RWPE2 (cell line): Measurements from ENCODE around the gene IGFL1.
"Not testable (repeated sequence)": the region's sequence is repeated elsewhere in the genome, so short reads cannot be mapped to it uniquely, and the experiment has no call there.

ENCODE experiments used
- ATAC-seq: fragments of 200-7000 bp; cut with Tn5 transposase; 3 replicates; pipeline ENCODE4 v1.9.1; 2021; ENCODE audit warnings: low read depth
- DNase-seq: peaks from one replicate; pipeline ENCODE4 v3.0.0-alpha.2; 2020; ENCODE audit warnings: low spot score
- H3K27ac ChIP-seq: fragments of 450-650 bp; 2 replicates; pipeline ENCODE4 v1.5.1; 2017; ENCODE audit warnings: mild to moderate bottlenecking; ENCODE audit not compliant: poor library complexity, severe bottlenecking
- H3K27me3 ChIP-seq: fragments of 250-450 bp; sonication (Bioruptor Pico); 2 replicates; pipeline ENCODE4 v1.5.1; 2021; ENCODE audit warnings: mild to moderate bottlenecking, moderate library complexity; ENCODE audit not compliant: insufficient read depth, poor library complexity, severe bottlenecking
- H3K36me3 ChIP-seq: fragments of 250-450 bp; sonication (Bioruptor Pico); 2 replicates; pipeline ENCODE4 v1.5.1; 2020; ENCODE audit warnings: low read depth, mild to moderate bottlenecking, moderate library complexity
- H3K4me1 ChIP-seq: fragments of 250-450 bp; sonication (Bioruptor Pico); 2 replicates; pipeline ENCODE4 v1.5.1; 2021; ENCODE audit warnings: mild to moderate bottlenecking, moderate library complexity; ENCODE audit not compliant: insufficient read depth, poor library complexity, severe bottlenecking
- H3K4me3 ChIP-seq: fragments of 250-450 bp; sonication (Bioruptor Pico); 2 replicates; pipeline ENCODE4 v1.5.1; 2021; ENCODE audit warnings: mild to moderate bottlenecking, moderate library complexity; ENCODE audit not compliant: severe bottlenecking
- H3K9me3 ChIP-seq: fragments of 250-450 bp; sonication (Bioruptor Pico); 2 replicates; pipeline ENCODE4 v1.5.1; 2021; ENCODE audit warnings: mild to moderate bottlenecking, moderate library complexity; ENCODE audit not compliant: severe bottlenecking
- TF ChIP-seq, protein P1 (sequence below): fragments of 450-650 bp; IDR thresholded peaks from one replicate; pipeline ENCODE4 v1.5.1; 2017; ENCODE audit warnings: mild to moderate bottlenecking, moderate library complexity; ENCODE audit not compliant: poor library complexity, severe bottlenecking

IGFL1 gene

DNA sequence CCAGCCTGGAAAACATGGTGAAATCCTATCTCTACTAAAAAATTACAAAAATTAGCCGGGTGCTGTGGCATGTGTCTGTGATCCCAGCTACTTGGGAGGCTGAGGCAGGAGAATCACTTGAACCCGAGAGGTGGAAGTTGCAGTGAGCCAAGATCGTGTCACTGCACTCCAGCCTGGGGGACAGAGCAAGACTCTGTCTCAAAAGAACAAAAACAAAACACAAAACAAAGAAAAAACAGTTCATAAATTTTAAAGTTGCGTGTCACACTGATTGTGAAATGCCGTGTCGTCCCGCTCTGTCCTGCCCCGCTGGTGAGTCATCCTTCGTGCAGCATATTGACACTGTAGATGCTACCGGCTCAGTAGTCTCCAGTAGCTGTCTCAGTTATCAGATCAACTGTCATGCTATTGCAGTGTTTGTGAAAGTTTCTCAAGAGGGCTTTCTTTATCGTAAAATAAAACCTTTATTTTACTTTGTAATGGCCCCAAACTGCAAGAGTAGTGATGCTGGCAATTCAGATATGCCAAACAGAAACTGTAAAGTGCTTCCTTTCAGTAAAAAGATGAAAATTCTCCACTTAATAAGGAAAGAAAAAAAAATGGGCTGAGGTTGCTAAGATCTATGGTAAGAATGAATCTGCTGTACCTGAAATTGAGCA lies 36.4 kb upstream of the IGFL1 start:
- Histone ChIP-seq H3K9me3 (no peaks in the 10 kb centered on the region), H3K27ac (peak overlapping the region; percentile 55), H3K4me3 (no peak overlapping the region), H3K36me3 (no peaks in the 10 kb centered on the region), H3K4me1 (peaks cover 28% of the 10 kb centered on the region), H3K27me3 (no peaks in the 10 kb centered on the region)
- ATAC-seq (peak; percentile 85), DNase-seq (peak; percentile 88)
- TF ChIP-seq, protein P1, sequence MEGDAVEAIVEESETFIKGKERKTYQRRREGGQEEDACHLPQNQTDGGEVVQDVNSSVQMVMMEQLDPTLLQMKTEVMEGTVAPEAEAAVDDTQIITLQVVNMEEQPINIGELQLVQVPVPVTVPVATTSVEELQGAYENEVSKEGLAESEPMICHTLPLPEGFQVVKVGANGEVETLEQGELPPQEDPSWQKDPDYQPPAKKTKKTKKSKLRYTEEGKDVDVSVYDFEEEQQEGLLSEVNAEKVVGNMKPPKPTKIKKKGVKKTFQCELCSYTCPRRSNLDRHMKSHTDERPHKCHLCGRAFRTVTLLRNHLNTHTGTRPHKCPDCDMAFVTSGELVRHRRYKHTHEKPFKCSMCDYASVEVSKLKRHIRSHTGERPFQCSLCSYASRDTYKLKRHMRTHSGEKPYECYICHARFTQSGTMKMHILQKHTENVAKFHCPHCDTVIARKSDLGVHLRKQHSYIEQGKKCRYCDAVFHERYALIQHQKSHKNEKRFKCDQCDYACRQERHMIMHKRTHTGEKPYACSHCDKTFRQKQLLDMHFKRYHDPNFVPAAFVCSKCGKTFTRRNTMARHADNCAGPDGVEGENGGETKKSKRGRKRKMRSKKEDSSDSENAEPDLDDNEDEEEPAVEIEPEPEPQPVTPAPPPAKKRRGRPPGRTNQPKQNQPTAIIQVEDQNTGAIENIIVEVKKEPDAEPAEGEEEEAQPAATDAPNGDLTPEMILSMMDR = no peak

DNA sequence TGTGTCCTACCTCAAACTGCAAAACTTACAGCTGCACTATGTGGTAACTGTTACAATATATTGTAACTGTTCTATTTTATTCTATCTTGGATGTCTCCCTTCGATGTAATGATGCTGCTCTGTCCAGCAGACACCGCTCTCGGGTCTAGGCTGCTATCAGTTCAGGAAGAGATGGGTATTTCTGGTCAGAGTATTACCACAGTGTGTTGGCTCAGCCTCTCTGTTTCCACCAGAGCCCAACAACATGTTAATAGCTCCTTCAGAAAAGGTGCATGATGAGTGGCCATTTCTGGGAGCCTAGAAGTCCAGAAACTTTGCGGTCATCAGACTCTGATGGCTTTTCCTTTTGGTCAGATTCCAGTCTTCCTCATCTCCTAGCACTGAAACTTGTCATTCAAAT lies 35.9 kb upstream of the IGFL1 start:
- TF ChIP-seq, protein P1 = no peak
- no peaks in the 10 kb centered on the region for H3K27me3 ChIP-seq
- DNase-seq (no peak), ATAC-seq (0 out of 3 replicates have a peak, but pooled peaks have one; percentile 13)
- peak overlapping the region; percentile 55 for H3K27ac ChIP-seq
- H3K4me3 ChIP-seq = no peak overlapping the region
- H3K36me3 ChIP-seq = no peaks in the 10 kb centered on the region
- no peaks in the 10 kb centered on the region for H3K9me3 ChIP-seq
- peaks cover 34% of the 10 kb centered on the region for H3K4me1 ChIP-seq

DNA sequence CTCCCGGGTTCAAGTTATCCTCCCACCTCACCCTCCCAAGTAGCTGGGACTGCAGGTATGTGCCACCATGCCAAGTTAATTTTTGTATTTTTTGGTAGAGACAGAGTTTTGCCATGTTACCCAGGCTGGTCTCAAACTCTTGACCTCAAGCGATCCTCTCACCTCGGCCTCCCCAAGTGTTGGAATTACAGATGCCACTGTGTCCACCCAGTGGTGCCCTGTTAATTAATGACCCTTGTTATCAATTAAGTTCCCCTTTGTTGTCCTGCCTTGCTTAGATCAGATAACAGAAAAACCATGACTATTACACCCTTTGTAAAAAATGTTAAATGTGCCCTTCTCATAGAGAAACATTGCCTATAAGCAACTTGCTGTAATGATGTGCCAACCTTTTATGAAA lies 34.4 kb upstream of the IGFL1 start:
- Histone ChIP-seq H3K4me1 (peaks cover 40% of the 10 kb centered on the region), H3K36me3 (no peaks in the 10 kb centered on the region), H3K4me3 (no peak overlapping the region), H3K27me3 (no peaks in the 10 kb centered on the region), H3K27ac (peak overlapping the region; percentile 93), H3K9me3 (no peaks in the 10 kb centered on the region)
- DNase-seq (no peak), ATAC-seq (no peak)
- TF ChIP-seq, protein P1 = no peak

DNA sequence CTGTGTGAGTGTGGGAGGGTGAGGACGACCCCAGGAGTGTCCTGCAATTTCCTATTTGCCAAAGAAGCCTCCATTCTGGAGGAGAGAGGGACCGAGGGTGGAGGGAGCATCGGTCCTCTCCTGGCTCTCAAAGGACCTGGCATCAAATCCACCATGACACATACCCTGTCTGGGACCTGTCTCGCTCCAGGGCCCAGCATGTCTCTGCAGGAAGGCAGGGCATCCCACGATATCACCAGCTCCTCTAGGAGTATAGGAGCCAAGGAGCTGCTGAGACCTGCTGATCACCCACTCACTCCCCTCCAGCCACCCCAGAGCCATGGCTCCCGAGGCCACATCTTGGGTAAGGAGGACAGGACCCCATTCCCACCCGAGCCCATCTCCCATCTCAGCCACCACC lies 33.6 kb upstream of the IGFL1 start:
- H3K36me3 ChIP-seq, DNase-seq, H3K9me3 ChIP-seq, H3K27me3 ChIP-seq, H3K4me3 ChIP-seq, ATAC-seq: not testable (repeated sequence)
- peak overlapping the region; percentile 93 for H3K27ac ChIP-seq
- peaks cover 40% of the 10 kb centered on the region for H3K4me1 ChIP-seq

DNA sequence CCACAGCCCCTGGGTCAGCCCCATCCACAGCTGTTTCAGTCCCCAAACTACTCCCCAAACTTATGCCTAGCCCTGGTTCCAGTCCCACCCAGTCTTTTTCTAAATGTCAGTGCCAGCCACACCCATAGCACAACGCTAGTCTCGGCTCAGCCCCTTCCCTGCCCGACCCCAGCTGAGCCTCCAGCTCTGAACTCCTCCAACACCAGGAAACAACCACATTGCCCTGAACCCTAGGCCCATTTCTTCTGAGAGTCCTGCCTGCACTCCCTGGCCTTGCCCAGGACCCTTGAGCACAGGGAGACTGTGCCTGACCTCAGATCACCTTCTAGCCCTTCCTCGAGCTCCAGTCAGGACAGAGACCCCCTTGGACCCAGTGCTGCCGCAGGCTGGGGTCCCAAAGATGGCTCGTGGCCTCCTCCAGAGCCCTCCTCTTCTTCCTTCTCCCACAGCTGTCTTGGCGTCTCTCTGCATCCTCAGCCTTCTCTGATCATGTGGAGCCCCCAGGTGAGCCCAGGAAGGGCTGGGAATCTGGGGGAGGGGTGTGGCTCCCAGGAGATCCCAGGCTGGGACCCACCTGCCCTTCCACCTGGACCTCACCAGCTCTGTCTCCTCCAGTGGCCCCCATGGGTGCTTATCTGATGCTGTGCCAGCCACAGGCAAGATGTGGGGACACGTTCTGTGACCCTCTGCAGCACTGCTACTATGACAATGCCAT lies 33.0 kb upstream of the IGFL1 start:
- DNase-seq (no peak), ATAC-seq (no peak)
- no peaks in the 10 kb centered on the region for H3K9me3 ChIP-seq
- H3K4me1 ChIP-seq = peaks cover 45% of the 10 kb centered on the region
- TF ChIP-seq, protein P1 = no peak
- H3K4me3 ChIP-seq = no peak overlapping the region
- peak overlapping the region; percentile 93 for H3K27ac ChIP-seq
- H3K27me3 ChIP-seq = no peaks in the 10 kb centered on the region
- H3K36me3 ChIP-seq = no peaks in the 10 kb centered on the region
